ENCODE results near the gene LY86. TPM values are rescaled to one million over a fixed set of nuclear protein-coding genes. Genes with fewer than 3 reads are reported as not detected.

The LY86 gene
- total RNA-seq, 4 donors from 2014 or later, result 1.7 TPM; not detected in 3

DNA sequence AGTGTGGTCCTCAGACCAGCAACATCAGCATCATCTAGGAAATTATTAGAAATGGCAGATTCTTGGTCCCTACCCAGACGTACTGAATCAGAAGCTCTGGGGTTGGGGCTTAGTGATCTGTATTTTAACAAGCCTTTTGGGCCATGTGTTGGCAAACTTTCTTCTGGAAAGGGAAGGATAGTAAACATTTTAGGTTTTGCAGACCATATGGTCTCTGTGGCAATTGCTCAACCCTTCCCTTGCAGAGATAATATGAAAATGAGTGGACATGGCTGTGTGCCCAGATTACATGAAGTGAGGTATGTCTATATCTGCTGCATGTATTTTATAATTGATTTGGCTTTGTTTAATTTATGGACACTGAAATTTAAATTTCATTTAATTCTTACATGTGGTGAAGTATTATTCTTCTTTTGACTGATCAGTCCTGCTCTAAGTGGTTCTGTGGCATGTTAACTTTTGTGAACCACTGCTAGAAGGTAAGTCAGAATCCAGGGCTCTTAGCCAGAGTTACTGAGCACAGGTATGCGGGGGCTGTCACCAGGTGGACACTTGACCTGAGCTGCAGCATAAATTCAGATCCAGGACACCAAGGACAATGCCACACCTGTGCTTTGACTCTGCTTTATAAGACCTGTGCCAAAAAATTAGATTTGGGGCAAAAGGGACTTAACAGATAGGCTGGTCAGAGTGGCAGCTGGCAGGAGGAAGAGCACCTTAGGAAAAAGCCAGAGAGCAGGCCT, 43.2 kb downstream of the LY86 start:
- H3K27me3 ChIP-seq, result no peaks in the 10 kb centered on the region
- H3K27ac ChIP-seq, result no peak overlapping the region
- H3K4me3 ChIP-seq, result no peak overlapping the region
- WGBS, result 71% methylated on average over 1 of the region's 2 CpGs
- no peaks in the 10 kb centered on the region for H3K9me3 ChIP-seq
- H3K4me1 ChIP-seq, result no peaks in the 10 kb centered on the region
- DNase-seq (ENCODE audit: low spot score in 2 of 2), result no peak
- H3K36me3 ChIP-seq, result no peaks in the 10 kb centered on the region
- TF ChIP-seq POLR2A (IDR thresholded peaks at IDR 0.05), result no peak
- TF ChIP-seq POLR2AphosphoS5 (IDR thresholded peaks at IDR 0.05), result no peak
- no peak for TF ChIP-seq EP300 (IDR thresholded peaks at IDR 0.05)
- TF ChIP-seq, protein P1, sequence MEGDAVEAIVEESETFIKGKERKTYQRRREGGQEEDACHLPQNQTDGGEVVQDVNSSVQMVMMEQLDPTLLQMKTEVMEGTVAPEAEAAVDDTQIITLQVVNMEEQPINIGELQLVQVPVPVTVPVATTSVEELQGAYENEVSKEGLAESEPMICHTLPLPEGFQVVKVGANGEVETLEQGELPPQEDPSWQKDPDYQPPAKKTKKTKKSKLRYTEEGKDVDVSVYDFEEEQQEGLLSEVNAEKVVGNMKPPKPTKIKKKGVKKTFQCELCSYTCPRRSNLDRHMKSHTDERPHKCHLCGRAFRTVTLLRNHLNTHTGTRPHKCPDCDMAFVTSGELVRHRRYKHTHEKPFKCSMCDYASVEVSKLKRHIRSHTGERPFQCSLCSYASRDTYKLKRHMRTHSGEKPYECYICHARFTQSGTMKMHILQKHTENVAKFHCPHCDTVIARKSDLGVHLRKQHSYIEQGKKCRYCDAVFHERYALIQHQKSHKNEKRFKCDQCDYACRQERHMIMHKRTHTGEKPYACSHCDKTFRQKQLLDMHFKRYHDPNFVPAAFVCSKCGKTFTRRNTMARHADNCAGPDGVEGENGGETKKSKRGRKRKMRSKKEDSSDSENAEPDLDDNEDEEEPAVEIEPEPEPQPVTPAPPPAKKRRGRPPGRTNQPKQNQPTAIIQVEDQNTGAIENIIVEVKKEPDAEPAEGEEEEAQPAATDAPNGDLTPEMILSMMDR (IDR thresholded peaks at IDR 0.05), result no peak

DNA sequence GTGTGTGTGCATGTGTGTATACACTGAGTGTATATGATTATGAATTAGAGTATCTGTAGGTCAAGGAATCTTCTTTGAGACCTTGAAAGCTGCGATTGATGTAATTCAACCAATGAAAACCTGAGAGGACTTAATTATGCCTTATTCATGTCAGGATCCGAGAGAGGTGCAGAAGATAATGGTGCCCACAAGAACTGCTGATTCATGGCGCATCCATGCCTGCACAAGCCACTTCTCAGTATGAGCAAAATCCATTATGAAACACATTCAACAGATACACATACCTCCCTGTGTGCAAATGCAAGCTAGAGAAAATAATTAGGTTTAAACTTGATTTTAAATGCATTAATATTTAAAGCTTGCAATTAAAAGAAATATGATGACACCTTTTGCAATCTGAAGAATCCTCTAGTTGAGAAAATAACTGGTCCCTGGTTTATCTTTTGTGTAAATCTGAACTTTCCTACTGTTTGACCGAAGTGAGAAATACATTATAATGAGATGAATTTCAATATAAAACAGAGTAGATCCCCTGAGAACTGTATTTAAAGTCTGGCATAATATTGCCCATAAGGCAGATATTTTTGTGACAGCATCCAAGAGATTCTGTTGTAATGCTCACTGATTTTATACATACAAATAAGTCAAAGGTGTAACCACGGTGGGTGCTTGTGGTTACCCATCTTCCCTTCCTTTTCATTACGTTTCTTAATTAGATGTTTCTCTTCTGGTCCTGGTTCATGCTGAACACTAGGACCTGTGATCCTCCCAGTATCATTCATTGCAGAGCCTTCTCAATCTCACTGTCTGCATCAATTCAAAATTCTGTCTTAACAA, 45.6 kb downstream of the LY86 start:
- no peak overlapping the region for H3K4me3 ChIP-seq
- WGBS, result 85% methylated on average over 6 of the region's 6 CpGs
- no peaks in the 10 kb centered on the region for H3K27me3 ChIP-seq
- no peak overlapping the region for H3K27ac ChIP-seq
- no peak for TF ChIP-seq POLR2A (IDR thresholded peaks at IDR 0.05)
- no peak for TF ChIP-seq POLR2AphosphoS5 (IDR thresholded peaks at IDR 0.05)
- TF ChIP-seq EP300 (IDR thresholded peaks at IDR 0.05), result no peak
- TF ChIP-seq, protein P1 (IDR thresholded peaks at IDR 0.05), result no peak
- no peaks in the 10 kb centered on the region for H3K36me3 ChIP-seq
- no peak for DNase-seq (ENCODE audit: low spot score in 2 of 2)
- no peaks in the 10 kb centered on the region for H3K4me1 ChIP-seq
- H3K9me3 ChIP-seq, result no peaks in the 10 kb centered on the region

DNA sequence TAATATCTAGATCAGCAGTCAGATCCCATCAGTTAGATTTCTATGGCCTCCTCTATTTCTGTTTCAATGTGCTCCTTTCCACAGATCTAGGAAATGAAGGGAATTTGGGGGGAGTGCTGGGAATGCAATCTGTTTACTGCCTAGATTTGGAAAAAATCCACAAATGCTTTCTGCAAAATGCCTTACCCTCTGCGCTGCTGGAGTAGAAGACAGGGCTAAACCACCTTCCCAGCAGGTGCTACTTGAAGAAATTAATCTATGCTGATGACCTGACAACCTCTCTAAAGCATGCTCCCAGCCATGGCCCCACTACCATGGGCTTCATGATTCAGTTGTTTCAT, 46.2 kb downstream of the LY86 start:
- DNase-seq (ENCODE audit: low spot score in 2 of 2), result no peak
- H3K27me3 ChIP-seq, result no peaks in the 10 kb centered on the region
- WGBS, result 72% methylated on average over 1 of the region's 1 CpG
- no peak for TF ChIP-seq POLR2AphosphoS5 (IDR thresholded peaks at IDR 0.05)
- TF ChIP-seq, protein P1 (IDR thresholded peaks at IDR 0.05), result no peak
- TF ChIP-seq POLR2A (IDR thresholded peaks at IDR 0.05), result no peak
- TF ChIP-seq EP300 (IDR thresholded peaks at IDR 0.05), result no peak
- H3K4me1 ChIP-seq, result no peaks in the 10 kb centered on the region
- no peak overlapping the region for H3K27ac ChIP-seq
- no peaks in the 10 kb centered on the region for H3K36me3 ChIP-seq
- H3K4me3 ChIP-seq, result no peak overlapping the region
- H3K9me3 ChIP-seq, result no peaks in the 10 kb centered on the region

DNA sequence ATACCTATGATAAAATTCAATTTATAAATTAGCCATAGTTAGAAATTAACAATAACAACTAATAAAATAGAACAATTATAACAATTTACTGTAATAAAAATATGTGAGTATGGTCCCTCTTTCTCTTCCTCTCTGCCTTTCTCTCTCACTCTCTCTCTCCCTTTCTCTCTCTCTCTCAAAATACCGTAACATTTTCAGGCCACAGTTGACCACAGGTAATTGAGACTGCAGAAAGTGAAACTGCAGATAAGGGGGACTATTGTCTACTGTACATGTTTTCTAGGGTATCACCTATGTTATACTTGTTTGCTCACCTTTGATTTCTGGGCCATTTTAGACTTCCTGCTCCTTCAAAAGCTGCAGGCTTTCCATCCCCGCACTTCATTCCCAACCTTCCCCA, 46.8 kb downstream of the LY86 start:
- Histone ChIP-seq H3K36me3 (no peaks in the 10 kb centered on the region), H3K9me3 (no peaks in the 10 kb centered on the region), H3K4me3 (no peak overlapping the region), H3K4me1 (no peaks in the 10 kb centered on the region), H3K27me3 (no peaks in the 10 kb centered on the region), H3K27ac (no peak overlapping the region)
- DNase-seq (ENCODE audit: low spot score in 2 of 2), result no peak
- 84% methylated on average over 2 of the region's 2 CpGs for WGBS
- no peak for TF ChIP-seq POLR2A (IDR thresholded peaks at IDR 0.05)
- TF ChIP-seq, protein P1 (IDR thresholded peaks at IDR 0.05), result no peak
- TF ChIP-seq POLR2AphosphoS5 (IDR thresholded peaks at IDR 0.05), result no peak
- TF ChIP-seq EP300 (IDR thresholded peaks at IDR 0.05), result no peak

DNA sequence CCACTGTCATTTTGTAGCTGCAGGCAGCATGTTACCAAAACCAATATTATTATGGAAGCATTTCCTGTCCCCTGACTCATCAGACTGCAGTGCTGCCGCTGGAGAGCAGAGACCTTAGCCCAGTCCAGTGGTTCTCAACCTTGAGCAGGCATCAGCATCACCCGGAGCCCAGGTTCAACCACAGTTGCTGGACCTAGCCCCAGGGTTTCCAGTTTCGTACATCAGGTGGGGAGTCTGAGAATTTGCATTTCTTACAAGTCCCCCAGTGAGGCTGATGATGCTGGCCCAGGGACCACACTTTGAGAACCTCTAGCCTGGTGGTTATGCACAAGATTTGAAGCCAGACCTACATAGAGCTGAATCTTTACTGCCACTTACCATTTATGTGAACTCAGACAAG, 47.3 kb downstream of the LY86 start:
- no peaks in the 10 kb centered on the region for H3K9me3 ChIP-seq
- DNase-seq (ENCODE audit: low spot score in 2 of 2), result no peak
- WGBS, result 89% methylated on average over 3 of the region's 3 CpGs

More for the DNA sequence above, 47.3 kb downstream of the LY86 start:
- no peak overlapping the region for H3K27ac ChIP-seq
- no peak overlapping the region for H3K4me3 ChIP-seq
- no peaks in the 10 kb centered on the region for H3K27me3 ChIP-seq
- no peaks in the 10 kb centered on the region for H3K36me3 ChIP-seq
- TF ChIP-seq POLR2AphosphoS5 (IDR thresholded peaks at IDR 0.05) (no peak), EP300 (IDR thresholded peaks at IDR 0.05) (no peak), POLR2A (IDR thresholded peaks at IDR 0.05) (no peak)
- TF ChIP-seq, protein P1 (IDR thresholded peaks at IDR 0.05), result no peak
- no peaks in the 10 kb centered on the region for H3K4me1 ChIP-seq
